SKM-1 treated with dmso at 0.1 percent for 144 hours (cell line): ENCODE measurements around the gene IFNA6.
"Not testable (repeated sequence)": the region's sequence is repeated elsewhere in the genome, so short reads cannot be mapped to it uniquely, and the experiment has no call there.

Experiments
- DNase-seq: peaks from one replicate; lab custom pipeline; 2025; ENCODE audit not compliant: unreplicated experiment; lab: John Stamatoyannopoulos, UW

The IFNA6 gene

GRCh38 chr9:21350787-21351186 lies at the start of gene IFNA6:
TSS of gene IFNA6 (minus strand) at chr9:21350887. CDS start at chr9:21350887, 0 bp downstream.
- no peak for DNase-seq

GRCh38 chr9:21399956-21400355 lies 49.3 kb upstream of the IFNA6 start:
- DNase-seq = no peak

GRCh38 chr9:21398955-21399489 lies 48.3 kb upstream of the IFNA6 start:
- DNase-seq = no peak

- peak; percentile 9 for DNase-seq
These were observed 45.4 kb upstream of the IFNA6 start for GRCh38 chr9:21395778-21396717.

GRCh38 chr9:21392270-21392669 lies 41.6 kb upstream of the IFNA6 start:
- DNase-seq = peak; percentile 31

GRCh38 chr9:21385131-21385670 lies 34.5 kb upstream of the IFNA6 start, which contains the start of gene IFNA2:
TSS of gene IFNA2 (minus strand) at chr9:21385398. CDS start at chr9:21385329, 69 bp downstream.
- peak; percentile 69 for DNase-seq

GRCh38 chr9:21383627-21384026 lies 32.9 kb upstream of the IFNA6 start:
- no peak for DNase-seq

GRCh38 chr9:21381448-21382339 lies 31.0 kb upstream of the IFNA6 start:
- peak; percentile 73 for DNase-seq

GRCh38 chr9:21371467-21371866 lies 20.8 kb upstream of the IFNA6 start:
- not testable (repeated sequence) for DNase-seq

- DNase-seq = no peak
These were observed 17.3 kb upstream of the IFNA6 start, which contains the start of gene IFNA13 for GRCh38 chr9:21367957-21368356. TSS of gene IFNA13 (minus strand) at chr9:21368057. CDS start at chr9:21368010, 47 bp downstream.

GRCh38 chr9:21367169-21367568 lies 16.5 kb upstream of the IFNA6 start:
- not testable (repeated sequence) for DNase-seq

GRCh38 chr9:21362287-21362686 lies 11.6 kb upstream of the IFNA6 start:
- DNase-seq = no peak

GRCh38 chr9:21357479-21358460 lies 7.1 kb upstream of the IFNA6 start:
- DNase-seq = no peak

- DNase-seq = no peak
These were observed 2.2 kb downstream of the IFNA6 start for GRCh38 chr9:21348430-21348970.

- no peak for DNase-seq
These were observed 10.0 kb downstream of the IFNA6 start for GRCh38 chr9:21340735-21341134.

- no peak for DNase-seq
These were observed 14.2 kb downstream of the IFNA6 start for GRCh38 chr9:21336457-21336856.

GRCh38 chr9:21334701-21335632 lies 15.7 kb downstream of the IFNA6 start, which contains the start of gene KLHL9:
TSS of gene KLHL9 (minus strand) at chr9:21335404. CDS start at chr9:21334859, 545 bp downstream.
- DNase-seq = peak; percentile 83

GRCh38 chr9:21333226-21333625 lies 17.5 kb downstream of the IFNA6 start:
- no peak for DNase-seq
